Activated CD8-positive, alpha-beta T cell treated with anti-CD3 and anti-CD28 coated beads for 36 hours (primary cell): Measurements from ENCODE around the gene APOA5. TPM values are rescaled to one million over a fixed set of nuclear protein-coding genes. Genes with fewer than 3 reads are reported as not detected.

Source experiments
- ATAC-seq: fragments of 200-7000 bp; cut with Tn5 transposase; one replicate; pipeline ENCODE4 v1.10.0; 2021; ENCODE audit warnings: mild to moderate bottlenecking, moderate library complexity
- CTCF ChIA-PET: fragments of 350-600 bp; sonication (Branson Sonifier 250); formaldehyde crosslinking; loops from one replicate; lab custom pipeline; 2021; ENCODE audit warnings: antibody characterized with exemption; lab: Charles Lee
- POLR2A ChIA-PET: fragments of 350-600 bp; sonication (Branson Sonifier 250); formaldehyde crosslinking; loops from one replicate; lab custom pipeline; 2021; ENCODE audit warnings: antibody characterized with exemption; lab: Charles Lee
- DNase-seq: peaks from one replicate; pipeline ENCODE4 v3.0.0-alpha.2; 2020
- H3K27ac Mint-ChIP-seq: one replicate; pipeline ENCODE4 v1.8.0; 2021; ENCODE audit warnings: mild to moderate bottlenecking, mixed read lengths
- H3K27me3 Mint-ChIP-seq: one replicate; pipeline ENCODE4 v1.8.0; 2021; ENCODE audit warnings: mixed read lengths
- H3K36me3 Mint-ChIP-seq: one replicate; pipeline ENCODE4 v1.8.0; 2021; ENCODE audit warnings: low read depth, mixed read lengths
- H3K4me1 Mint-ChIP-seq: one replicate; pipeline ENCODE4 v1.8.0; 2021; ENCODE audit warnings: low read depth, mixed read lengths
- H3K4me3 Mint-ChIP-seq: one replicate; pipeline ENCODE4 v1.8.0; 2021; ENCODE audit warnings: mild to moderate bottlenecking, moderate library complexity, mixed read lengths
- H3K9me3 Mint-ChIP-seq: one replicate; pipeline ENCODE4 v1.8.0; 2021; ENCODE audit warnings: mixed read lengths
- intact Hi-C: fragments of 100-400 bp; cut with micrococcal nuclease; formaldehyde crosslinking; loops from one replicate; pipeline ENCODE4 v1.10.0; 2022
- total RNA-seq, 2 experiments: library from RNA; stranded (reverse); gene quantifications; one replicate each; pipeline ENCODE4 v1.2.3, GENCODE V29; 2021
- TF ChIP-seq, protein P1 (sequence below): fragments of 200-600 bp; IDR thresholded peaks from one replicate; pipeline ENCODE4 v1.8.0; 2022; ENCODE audit warnings: antibody characterized with exemption, mild to moderate bottlenecking

Gene APOA5, protein sequence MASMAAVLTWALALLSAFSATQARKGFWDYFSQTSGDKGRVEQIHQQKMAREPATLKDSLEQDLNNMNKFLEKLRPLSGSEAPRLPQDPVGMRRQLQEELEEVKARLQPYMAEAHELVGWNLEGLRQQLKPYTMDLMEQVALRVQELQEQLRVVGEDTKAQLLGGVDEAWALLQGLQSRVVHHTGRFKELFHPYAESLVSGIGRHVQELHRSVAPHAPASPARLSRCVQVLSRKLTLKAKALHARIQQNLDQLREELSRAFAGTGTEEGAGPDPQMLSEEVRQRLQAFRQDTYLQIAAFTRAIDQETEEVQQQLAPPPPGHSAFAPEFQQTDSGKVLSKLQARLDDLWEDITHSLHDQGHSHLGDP
- total RNA-seq, result not detected

DNA sequence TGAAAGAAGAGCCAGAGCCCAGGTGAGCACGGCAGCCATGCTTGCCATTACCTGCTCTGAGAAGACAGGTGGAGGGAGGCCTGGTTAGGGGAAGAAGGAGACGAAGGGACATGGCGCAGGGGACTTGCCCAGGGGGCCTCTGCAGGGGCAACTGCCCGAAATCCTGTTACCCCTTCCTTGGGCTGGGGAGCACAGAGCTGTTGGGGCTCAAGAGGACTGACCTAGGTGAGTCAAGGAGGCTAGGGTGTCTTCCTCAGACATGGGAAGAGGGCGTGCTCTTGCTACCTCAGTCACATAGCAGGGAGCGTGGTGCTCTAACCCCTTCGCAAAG, at the start of gene APOA5:
APOA5 (minus strand) TSS at position 67 of the 331 bp plus-strand sequence; CDS start at position 48, 19 bp downstream.
- no peak within 1 kb of the TSS for H3K4me3 Mint-ChIP-seq
- ATAC-seq (no peak), DNase-seq (no peak)
- ChIA-PET CTCF (interaction anchor here (0.6 to 10.0 kb wide), 40 partner anchors 8 to 421 kb away, joined by 3 to 167 read pairs (median 6); partner anchors contain the start of genes APOA1, BUD13, PAFAH1B2 and SIDT2), POLR2A (interaction anchor here (0.9 to 1.8 kb wide), 4 partner anchors 8 to 61 kb away, joined by 3 to 8 read pairs (median 3); partner anchors contain the start of gene BUD13)
- H3K4me1 Mint-ChIP-seq, result peaks cover 12% of the 10 kb centered on the region
- H3K27me3 Mint-ChIP-seq, result no peaks in the 10 kb centered on the region
- no peaks in the 10 kb centered on the region for H3K9me3 Mint-ChIP-seq
- H3K27ac Mint-ChIP-seq, result no peak within 1 kb of the TSS
- TF ChIP-seq, protein P1, sequence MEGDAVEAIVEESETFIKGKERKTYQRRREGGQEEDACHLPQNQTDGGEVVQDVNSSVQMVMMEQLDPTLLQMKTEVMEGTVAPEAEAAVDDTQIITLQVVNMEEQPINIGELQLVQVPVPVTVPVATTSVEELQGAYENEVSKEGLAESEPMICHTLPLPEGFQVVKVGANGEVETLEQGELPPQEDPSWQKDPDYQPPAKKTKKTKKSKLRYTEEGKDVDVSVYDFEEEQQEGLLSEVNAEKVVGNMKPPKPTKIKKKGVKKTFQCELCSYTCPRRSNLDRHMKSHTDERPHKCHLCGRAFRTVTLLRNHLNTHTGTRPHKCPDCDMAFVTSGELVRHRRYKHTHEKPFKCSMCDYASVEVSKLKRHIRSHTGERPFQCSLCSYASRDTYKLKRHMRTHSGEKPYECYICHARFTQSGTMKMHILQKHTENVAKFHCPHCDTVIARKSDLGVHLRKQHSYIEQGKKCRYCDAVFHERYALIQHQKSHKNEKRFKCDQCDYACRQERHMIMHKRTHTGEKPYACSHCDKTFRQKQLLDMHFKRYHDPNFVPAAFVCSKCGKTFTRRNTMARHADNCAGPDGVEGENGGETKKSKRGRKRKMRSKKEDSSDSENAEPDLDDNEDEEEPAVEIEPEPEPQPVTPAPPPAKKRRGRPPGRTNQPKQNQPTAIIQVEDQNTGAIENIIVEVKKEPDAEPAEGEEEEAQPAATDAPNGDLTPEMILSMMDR, result no peak
- intact Hi-C loops, result loop anchor here (1.0 to 5.0 kb wide), 2 partner anchors 46 to 315 kb away; partner anchors contain the start of gene APOA1
- peaks cover 5% of the 10 kb centered on the region for H3K36me3 Mint-ChIP-seq

DNA sequence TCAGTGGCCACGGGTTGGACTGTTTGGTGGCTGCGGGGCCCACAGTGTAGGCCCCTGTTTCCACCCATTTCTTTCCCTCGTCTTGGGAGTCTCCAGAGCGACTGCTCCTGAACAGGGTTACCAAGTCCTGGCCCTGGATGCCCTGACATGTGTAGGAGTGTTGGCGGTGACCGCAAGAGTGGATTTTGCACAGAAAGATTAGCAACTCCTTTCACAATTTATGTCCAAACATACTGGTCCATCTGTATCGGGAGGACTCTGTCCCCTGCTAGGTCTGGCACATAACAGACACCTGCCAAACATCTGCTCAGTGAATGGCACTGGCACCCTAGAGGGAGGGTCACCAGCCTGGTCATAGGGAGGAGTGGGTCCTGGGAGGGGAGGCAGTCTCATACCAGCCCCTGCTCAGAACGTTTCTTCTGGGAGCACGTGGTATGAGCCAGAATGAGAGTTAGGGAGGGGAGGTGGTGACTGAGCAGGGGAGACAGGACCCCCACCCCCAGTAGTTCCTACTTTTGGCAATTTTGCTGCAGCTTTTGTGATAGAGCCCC, 49.1 kb upstream of the APOA5 start:
- intact Hi-C loops, result no loop called here
- ATAC-seq (no peak), DNase-seq (no peak)
- ChIA-PET POLR2A (no interaction called here), CTCF (interaction anchor here (1.4 to 4.5 kb wide), 3 partner anchors 13 to 265 kb away, joined by 3 to 17 read pairs (median 6); partner anchors contain the start of gene APOA5)
- Mint-ChIP-seq H3K9me3 (no peaks in the 10 kb centered on the region), H3K27ac (no peak overlapping the region), H3K4me1 (peaks cover 4% of the 10 kb centered on the region), H3K27me3 (no peaks in the 10 kb centered on the region), H3K4me3 (no peak overlapping the region), H3K36me3 (peaks cover 6% of the 10 kb centered on the region)
- TF ChIP-seq, protein P1, result no peak

DNA sequence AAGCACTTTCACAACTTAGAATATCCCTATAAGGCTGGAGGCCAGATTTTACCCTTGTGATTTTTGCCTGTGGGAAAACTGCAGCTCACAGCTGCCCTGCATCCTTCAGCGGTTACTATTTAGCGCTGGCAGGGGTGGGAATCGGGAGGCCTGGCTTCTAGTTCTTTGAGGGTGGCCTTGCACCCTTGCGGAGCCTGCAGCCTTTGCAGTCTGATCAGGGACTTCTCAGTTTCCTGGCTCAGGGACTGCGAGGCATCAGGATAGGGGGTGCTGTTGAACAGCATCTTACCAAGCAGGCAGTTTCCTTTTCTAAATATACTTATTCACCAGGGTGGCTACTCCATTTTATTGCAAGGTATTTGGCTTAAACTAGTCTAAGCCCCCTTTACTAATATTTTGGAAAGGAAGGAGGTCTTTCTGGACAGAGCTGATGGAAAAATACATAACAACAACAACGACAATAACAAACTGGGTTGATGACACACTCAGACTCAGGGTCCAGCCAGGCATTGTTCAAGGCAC, 48.6 kb upstream of the APOA5 start:
- CTCF ChIA-PET, result interaction anchor here (1.4 to 4.5 kb wide), 3 partner anchors 13 to 266 kb away, joined by 3 to 17 read pairs (median 6); partner anchors contain the start of gene APOA5
- H3K27ac Mint-ChIP-seq, result no peak overlapping the region

DNA sequence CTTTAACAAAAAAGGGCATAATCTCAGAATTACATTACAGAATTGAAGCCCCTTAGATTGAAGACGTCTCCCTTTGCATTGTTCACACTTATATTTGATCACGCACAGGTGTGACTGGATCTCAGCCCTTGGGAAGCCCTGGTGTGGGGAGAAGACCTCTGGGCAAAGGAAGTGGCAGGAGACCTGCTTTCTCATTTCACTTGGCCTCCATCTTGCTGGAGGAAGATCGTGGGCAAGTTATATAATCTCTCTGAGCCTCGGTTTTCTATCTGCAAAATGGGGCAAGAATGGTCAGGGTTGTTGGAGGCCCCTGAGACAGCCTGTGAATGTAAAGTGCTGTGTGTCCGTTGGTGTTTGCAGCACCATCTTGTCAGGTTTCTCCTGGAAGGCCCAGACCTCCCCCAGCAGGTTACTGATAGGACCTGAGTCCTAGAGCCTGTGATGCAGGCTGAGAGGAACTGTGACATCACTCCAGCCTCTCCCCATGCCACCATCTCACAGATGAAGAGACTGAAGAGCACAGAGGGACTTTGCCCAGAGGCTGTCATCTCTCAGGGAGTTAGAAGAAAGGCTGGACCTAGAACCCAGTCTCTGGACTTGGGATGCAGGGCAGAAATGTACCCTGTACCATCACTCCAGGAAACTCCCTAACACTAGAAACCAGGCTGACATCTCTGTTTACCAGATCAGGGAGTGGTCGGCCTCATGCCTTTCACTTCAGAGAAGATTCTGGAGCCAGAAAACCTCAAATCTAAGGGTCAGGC, 46.8 kb upstream of the APOA5 start:
- CTCF ChIA-PET, result interaction anchor here (1.8 to 4.5 kb wide), 3 partner anchors 48 to 268 kb away, joined by 6 to 167 read pairs (median 17); partner anchors contain the start of genes APOA5 and ZPR1
- TF ChIP-seq, protein P1, result no peak

More for the DNA sequence above, 48.6 kb upstream of the APOA5 start:
- H3K4me1 Mint-ChIP-seq, result peaks cover 4% of the 10 kb centered on the region
- no peak for DNase-seq
- POLR2A ChIA-PET, result no interaction called here
- no peaks in the 10 kb centered on the region for H3K9me3 Mint-ChIP-seq
- ATAC-seq, result no peak
- TF ChIP-seq, protein P1, result no peak
- H3K36me3 Mint-ChIP-seq, result peaks cover 1% of the 10 kb centered on the region
- H3K4me3 Mint-ChIP-seq, result no peak overlapping the region
- intact Hi-C loops, result no loop called here
- H3K27me3 Mint-ChIP-seq, result no peaks in the 10 kb centered on the region

More for the DNA sequence above, 46.8 kb upstream of the APOA5 start:
- no peak overlapping the region for H3K4me3 Mint-ChIP-seq
- H3K4me1 Mint-ChIP-seq, result peaks cover 4% of the 10 kb centered on the region
- POLR2A ChIA-PET, result interaction anchor here (0.8 to 0.9 kb wide), 2 partner anchors 14 to 17 kb away, joined by 3 read pairs; no protein-coding TSS in a partner anchor
- intact Hi-C loops, result loop anchor here (5.0 kb wide), 1 partner anchor 46 kb away; the partner anchor contains the start of gene APOA5
- H3K9me3 Mint-ChIP-seq, result no peaks in the 10 kb centered on the region
- ATAC-seq (no peak), DNase-seq (no peak)
- no peaks in the 10 kb centered on the region for H3K36me3 Mint-ChIP-seq
- H3K27ac Mint-ChIP-seq, result no peak overlapping the region
- no peaks in the 10 kb centered on the region for H3K27me3 Mint-ChIP-seq
